CD4-positive, alpha-beta T cell treated with Interleukin-2 at 100 ng/mL for 4 hours (primary cell): ENCODE data around the gene ABCA4.
A peak's percentile ranks its signal among the peaks of the same experiment; 100 is the strongest.

ENCODE experiments used
- DNase-seq: peaks from one replicate; pipeline ENCODE4 v3.0.0-alpha.2; 2020; ENCODE audit warnings: low spot score

The ABCA4 gene

GRCh38 chr1:94050675-94051074 lies 70.3 kb downstream of the ABCA4 start:
- no peak for DNase-seq

DNA sequence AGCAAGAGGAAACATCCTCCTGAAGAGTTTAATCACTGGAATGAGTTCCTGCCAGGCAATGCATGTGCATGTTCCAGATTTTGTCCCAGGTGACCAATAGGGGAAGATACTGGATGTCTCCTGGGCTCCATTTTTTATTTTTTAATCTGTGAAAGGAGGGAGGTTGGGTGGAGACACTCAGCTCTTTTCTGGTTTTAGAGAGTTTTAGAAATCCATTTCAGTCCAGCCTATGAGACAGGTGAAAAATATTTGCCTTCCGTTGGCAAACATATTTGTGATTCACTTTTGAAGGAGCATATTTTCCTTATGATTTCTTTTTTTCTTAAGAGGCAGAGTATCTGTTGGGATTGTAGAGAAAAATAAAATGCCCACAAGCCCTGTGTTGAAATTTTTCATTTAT lies 70.7 kb downstream of the ABCA4 start:
- DNase-seq: no peak

- DNase-seq: no peak
These were observed 71.2 kb downstream of the ABCA4 start for GRCh38 chr1:94049791-94050190.

DNA sequence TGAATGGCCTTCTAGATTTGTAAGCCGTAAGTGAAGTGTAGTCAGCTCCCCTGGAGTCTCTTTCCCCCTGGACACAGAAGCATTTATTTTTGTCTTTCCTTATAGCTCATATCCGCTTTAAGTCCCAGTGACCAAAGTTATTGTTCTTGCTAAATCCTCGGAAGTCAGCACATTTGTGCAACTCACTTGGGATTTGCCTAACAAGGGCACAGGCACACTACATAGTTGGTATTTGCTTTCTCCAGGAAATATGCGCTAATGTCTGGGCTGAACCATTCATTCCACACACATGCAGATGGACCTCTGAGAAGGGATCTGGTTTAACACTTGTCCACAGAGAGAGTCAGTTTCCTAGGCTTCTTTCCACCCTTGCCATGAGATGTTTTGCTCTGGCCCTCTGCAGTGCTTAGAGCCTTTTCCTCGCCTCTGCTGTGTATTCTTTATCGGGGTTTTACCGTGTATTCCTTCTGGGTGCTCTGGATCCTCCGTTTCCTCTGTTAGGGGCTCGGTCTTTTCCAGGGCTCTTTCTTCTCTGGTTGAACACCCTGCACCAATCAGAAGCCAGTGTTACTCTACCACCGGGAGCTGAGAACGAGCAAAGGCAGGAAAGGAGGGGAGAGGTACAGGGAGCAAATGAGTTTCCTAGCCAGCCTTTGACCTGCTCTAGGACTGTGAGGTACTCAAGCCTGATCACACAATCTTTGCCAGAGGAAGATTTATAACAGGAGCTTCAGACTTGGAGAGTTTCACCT lies 72.4 kb downstream of the ABCA4 start:
- DNase-seq: no peak

DNA sequence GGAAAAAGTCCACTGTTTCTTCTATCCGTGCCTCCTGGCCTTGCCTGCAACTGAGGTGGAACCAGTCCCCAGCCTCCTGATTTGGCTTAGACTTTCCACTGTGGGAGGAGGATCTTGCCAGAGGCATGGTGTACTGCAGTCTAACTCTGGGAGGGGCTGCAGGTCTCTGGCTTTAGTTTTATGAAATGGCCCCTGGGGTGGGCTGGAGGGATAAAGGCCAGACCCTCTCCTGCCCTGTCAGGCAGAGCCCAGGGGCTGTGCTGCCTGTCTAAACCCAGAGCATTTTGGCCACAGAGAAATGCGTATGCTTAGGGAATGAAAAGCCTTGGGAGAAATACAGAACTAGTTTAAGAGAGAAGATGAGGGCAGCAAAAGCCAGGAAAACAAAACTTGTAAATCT lies 73.0 kb downstream of the ABCA4 start:
- DNase-seq: no peak

DNA sequence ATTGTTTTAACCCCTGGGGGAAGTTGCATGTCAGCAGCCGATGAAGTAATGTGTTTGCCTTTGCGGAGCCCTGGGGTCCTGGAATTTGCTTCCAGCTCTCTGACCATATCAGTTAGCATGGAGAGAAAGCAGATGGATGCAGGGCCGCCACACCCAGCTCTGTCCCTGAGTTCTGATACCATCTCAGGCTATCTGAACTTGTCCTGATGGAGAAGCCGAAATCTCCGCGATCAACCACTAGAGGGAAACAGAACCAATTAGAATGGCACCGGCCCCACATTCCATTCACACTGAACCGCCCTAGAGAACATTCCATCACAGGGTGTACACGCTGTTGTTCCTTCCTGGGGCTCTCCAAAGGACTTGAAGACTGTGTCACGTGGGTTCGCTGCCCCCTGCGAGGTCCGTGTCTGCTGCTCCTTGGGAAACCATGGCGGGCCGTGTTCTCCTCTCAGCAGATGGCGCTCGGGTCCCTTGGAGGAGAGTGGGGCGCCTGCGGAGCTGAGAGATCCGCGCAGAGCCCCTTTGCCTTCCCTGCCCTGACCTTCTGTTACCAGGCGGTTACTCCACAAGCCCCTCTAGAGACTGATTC lies 75.4 kb downstream of the ABCA4 start:
- peak; percentile 11 for DNase-seq

DNA sequence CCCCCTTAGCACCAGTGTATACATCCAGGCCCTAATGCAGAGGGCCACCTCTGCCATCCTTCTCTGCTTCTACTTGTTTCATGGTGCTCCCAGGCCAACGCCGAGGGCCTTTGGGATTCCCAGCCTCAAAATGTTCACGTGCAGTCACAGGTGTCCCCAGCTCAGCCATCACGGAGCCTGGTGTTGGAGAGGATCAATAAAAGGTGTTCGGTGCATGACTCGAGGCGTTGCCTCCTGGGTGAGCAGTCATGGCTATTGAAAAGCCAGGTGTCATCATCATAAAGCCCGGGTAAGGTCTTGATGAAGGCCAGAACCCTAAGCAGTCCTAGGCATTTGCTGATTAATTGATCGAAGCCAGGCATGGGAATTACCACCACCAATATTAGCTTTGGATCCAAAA lies 76.1 kb downstream of the ABCA4 start:
- no peak for DNase-seq

DNA sequence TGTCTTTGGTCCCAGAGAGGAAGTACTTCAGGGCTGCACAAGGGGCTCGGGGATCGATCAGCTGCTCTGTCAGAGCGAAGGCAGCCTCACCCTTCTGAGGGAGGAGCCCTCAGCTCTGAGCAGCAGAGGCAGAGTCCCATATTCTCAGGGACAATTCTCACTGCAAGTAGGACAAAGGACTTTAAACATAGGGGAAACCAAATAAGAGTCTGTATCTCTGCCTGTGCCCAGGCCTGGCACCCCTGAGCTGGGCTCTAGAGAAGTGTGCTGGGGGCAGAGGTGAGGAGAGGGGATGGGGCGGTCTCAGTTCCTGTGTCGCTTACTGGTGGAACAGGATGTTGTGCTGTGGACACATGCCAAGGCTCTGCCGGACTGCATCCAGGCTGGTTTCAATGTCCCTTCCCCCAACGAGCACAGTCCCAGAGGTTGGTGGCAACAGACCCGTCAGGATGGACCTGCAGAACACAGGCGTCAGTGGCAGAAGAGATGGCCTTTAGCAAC lies 76.6 kb downstream of the ABCA4 start:
- no peak for DNase-seq

GRCh38 chr1:94043738-94044289 lies 77.1 kb downstream of the ABCA4 start:
- DNase-seq: no peak

DNA sequence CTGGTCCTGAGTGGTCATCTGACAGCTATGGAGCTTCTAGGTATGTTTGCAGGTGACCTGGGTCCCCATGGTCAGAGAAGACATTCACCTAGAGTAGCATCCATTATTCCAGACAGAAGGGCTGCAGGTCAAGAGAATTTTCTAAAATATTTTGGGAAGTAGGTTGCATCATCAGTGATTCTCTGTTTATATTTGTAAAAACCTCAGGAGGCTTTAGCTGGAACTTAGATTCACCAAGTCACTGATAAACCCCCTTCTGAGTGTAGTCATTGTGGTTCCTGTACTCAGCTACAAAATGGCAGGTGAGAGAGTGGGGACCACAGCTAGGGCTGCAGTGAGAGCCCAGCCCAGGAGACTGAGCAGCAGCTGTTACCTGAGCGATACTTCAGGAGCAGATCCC lies 78.6 kb downstream of the ABCA4 start:
- DNase-seq: no peak

DNA sequence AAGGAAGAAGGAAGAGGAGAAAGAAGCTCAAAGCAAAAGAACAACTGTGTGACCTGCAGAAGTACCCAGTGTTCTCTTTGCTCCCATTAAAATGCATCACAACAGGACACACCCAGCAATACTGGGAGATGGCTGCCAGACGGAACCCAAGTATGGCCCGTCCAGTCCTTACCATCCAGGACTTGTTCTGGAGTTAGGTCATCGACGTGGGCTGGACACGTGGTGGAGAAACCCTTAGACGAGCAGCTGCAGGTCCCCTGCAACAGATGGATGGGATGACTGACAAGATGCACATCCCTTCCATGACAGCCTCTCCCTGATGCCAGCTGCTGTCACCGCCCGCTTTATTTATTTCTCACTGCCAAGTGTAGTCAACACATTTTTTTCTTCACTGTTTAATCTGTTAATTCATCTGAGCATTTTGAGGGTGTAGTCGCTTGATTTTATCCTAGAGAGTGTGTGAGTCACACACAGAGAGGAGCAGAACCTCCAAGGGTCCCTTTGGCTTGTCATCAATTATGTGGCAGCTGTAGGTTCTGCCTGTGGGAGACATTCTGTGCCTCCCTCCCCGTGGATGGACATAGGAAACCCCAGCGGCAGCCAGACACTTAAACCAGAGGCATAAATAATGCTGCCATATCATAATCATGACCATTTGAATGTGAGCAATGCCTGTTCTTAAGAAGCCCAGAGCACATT lies 80.9 kb downstream of the ABCA4 start:
- no peak for DNase-seq

GRCh38 chr1:94039514-94039870 lies 81.5 kb downstream of the ABCA4 start:
- DNase-seq: peak; percentile 37

GRCh38 chr1:94038511-94038910 lies 82.4 kb downstream of the ABCA4 start:
- DNase-seq: no peak

GRCh38 chr1:94037392-94038229 lies 83.3 kb downstream of the ABCA4 start:
- no peak for DNase-seq

DNA sequence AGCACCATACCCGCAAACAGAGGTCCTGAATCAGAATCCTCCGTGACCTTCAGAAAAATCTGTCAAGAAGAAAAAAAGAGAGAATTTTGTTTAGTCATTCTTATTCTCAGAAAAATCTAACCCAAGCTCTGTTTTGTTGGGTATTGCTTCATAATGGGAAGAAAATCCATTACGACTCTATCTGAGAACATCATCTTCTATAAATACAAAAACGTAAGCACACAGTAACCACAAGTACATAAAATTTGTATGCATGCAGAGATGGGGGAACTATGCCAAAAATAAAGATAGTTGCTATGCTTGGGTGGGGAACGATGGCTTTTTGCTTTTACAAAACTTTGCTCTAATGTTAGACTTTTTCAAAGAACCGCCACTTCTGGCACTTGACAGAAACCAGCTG lies 84.2 kb downstream of the ABCA4 start:
- no peak for DNase-seq

DNA sequence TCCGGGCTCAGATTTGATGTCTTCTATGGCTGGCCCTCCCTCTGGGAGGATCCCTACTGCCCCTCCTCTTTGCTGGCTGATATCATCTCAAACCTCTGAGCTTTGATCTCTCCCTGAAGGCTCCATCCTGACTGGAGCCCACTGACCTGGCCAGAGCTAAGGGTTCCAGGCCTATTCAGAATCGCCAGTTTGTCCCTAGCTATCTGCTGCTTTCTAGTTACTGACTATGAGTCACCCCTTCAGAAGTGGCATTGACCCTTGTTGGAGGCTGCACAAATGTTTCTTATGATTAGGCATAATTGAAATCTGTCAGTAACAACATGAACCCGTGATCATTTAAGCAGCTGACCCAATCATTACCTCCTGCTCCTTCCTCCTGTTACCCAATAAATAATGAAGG lies 87.1 kb downstream of the ABCA4 start:
- DNase-seq: no peak

- no peak for DNase-seq
These were observed 88.3 kb downstream of the ABCA4 start for GRCh38 chr1:94032637-94033036.

GRCh38 chr1:94031591-94031990 lies 89.4 kb downstream of the ABCA4 start:
- no peak for DNase-seq

DNA sequence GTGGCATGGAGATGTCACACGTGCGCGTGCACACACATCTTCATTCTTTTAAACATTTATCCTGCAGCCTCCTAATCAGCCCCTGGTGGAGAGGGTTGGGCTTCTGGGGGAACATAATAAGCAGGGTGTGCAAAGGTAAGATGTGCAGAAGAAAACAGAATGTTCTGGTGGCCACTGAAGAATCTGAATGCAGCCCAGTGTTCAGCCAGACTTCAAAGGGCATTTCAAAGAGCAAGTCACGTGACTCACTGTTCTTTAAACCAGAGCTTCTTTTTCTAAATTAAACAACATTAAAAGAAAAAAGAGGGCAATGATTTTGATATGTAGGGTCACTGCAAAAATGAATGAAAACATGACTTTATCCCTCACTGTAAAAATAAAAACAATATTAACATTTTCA lies 89.8 kb downstream of the ABCA4 start:
- DNase-seq: no peak

DNA sequence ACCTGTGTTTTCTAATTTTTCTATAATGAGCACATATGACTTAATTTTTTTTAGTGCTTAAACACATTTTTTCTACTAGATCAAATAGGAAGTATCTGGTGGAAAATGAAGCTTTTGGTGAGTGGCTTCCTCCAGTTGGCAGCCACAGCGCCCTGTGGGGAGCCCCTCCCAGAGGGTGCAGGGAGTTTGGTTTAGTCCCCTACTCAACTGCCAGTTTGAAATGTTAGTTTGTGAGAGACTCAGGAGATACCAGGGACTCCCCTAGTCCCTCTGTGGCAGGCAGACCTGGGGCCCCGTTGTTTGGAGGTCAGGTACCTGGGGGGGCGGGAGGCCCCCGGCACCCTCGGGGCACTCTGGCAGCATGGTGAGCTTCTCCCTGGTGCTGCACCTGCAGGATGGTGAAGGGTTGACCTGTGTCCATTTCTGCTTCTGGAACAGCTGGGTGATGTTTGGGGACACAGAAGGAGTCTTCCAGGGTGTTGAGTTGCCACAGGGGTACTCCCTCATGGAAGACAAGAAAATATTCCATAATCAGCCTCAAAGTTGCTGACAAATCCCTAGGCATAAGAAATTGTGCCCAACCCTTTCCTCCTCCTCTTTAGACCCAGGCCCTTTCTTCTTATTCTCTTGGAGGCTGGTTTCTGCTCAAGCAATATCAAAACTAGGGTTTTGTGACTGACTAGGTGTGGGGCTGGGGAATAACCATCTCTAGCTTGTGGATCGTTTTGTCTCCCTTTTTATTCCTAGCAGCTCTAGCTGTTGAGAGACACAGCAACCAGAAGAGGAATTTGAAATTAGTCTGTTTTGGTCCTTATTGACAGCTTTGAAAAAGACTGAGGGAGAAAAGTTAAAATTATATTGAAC lies 91.6 kb downstream of the ABCA4 start:
- no peak for DNase-seq
